AG10803 (cell line): ENCODE measurements around the gene SSBP1.
"Not testable (repeated sequence)": the region's sequence is repeated elsewhere in the genome, so short reads cannot be mapped to it uniquely, and the experiment has no call there.

Source experiments
- DNase-seq: peaks from one replicate; pipeline ENCODE4 v3.0.0; 2010; ENCODE audit warnings: low read depth
- H3K4me3 ChIP-seq: 2 replicates; pipeline ENCODE4 v1.5.1; 2011; ENCODE audit warnings: mild to moderate bottlenecking, low read length, control low read depth
- CTCF ChIP-seq: conservative IDR thresholded peaks from 2 replicates; pipeline ENCODE4 v1.5.1; 2011; ENCODE audit warnings: mild to moderate bottlenecking, low read length, control low read depth, inconsistent platforms

The SSBP1 gene, protein sequence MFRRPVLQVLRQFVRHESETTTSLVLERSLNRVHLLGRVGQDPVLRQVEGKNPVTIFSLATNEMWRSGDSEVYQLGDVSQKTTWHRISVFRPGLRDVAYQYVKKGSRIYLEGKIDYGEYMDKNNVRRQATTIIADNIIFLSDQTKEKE

DNA sequence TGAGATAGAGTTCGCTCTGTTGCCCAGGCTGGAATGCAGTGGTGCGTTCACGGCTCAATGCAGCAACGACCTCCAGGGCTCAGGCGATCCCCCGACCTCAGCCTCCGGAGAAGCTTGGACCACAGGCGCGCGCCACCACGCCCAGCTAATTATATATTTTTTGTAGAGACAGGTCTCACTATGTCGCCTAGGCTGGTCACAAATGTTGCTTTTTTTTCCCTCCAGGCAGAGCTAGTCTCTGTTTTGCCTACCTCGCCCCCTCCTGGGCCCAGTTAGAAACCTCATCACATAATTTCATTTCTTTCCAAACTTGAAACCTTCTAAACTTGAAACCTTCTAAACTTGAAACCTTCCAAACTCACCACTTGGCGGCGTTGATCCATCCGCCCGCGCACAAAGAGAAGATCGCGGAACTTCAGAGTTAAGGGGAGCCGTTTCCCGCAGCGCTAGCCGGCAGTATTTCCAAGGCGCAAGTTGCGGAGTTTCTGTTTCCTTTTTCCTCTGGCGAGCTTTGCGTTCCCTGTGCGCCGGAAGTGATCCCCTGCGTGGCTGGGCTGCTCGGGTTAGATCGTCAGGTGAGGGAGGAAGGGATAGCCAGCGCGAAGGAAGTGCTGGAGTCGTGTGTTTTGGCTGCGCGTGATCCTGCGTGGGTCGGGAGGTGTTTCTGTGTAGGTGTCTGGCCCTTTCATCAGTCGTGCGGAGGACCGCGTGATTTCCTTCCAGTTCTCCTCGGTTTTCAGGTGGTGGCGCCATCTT, at the start of gene SSBP1:
Gene SSBP1, plus strand, starts transcription at position 523 of the 756 bp plus-strand sequence. CDS start 809 bp downstream, outside the sequence.
- TF ChIP-seq CTCF, result peak; percentile 82
- DNase-seq, result peak; percentile 96
- peak within 1 kb of the TSS; percentile 95 for H3K4me3 ChIP-seq

DNA sequence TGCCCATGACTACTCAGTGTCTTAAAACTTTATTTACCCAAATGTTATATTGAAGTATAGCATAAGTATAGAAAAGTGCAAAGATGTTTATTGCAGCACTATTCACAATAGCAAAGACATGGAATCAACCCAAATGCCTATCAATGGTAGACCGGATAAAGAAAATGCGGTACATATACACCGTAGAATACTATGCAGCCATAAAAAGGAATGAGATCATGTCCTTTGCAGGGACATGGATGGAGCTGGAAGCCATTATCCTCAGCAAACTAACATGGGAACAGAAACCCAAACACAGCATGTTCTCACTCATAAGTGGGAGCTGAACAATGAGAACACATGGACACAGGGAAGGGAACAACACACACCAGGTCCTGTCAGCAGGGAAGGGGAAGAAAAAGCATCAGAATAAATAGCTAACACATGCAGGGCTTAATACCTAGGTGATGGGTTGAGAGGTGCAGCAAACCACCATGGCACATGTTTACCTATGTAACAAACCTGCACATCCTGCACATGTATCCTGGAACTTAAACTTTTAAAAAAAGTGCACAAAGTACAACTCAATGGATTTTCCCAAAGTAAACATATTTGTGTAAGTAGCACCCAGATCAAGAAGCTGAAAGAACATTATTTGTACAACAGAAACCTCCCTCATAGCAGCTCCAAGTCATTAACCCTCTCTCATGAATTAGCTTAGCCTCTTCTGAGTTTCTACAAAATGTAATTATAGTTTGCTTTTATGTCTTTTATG, 48.9 kb upstream of the SSBP1 start:
- not testable (repeated sequence) for DNase-seq, H3K4me3 ChIP-seq

DNA sequence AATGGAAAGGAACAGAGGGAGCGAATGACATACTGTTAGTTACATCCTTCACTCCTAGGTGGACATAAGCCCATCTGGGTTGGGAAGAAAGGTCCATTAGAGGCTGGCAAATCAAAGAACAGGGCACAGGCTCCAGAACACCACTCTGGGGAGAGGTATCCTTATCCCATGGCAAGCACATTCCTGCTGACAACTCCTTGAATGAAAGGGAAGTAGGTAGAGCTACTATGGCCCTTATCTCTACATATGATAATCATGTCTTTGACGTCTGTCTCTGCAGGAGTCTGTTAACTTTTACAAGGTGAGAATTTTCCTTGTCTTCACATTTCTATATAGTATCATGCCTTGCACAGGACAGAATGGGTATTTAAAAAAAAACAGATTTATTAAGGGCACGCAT, 46.6 kb upstream of the SSBP1 start:
- TF ChIP-seq CTCF, result no peak

GRCh38 chr7:141691961-141692360, 46.2 kb upstream of the SSBP1 start:
- TF ChIP-seq CTCF, result no peak
- H3K4me3 ChIP-seq, result no peak overlapping the region
- no peak for DNase-seq

More for the DNA sequence above, 46.6 kb upstream of the SSBP1 start:
- DNase-seq, result no peak
- H3K4me3 ChIP-seq, result no peak overlapping the region

DNA sequence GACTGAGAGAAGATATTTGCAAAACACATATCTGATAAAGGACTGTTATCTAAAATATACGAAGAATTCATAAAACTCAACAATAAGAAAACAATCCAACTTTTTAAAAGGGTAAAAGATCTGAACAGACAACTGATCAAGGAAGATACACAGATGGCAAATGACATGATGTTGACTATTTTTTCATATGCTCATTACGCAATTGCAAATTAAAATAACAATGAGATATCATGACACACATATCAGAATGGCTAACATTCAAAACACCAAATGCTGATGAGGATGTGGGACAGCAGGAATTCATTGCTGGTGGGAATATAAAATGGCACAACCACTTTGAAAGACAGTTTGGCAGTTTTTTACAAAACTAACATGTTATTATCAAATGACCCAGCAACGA, 45.1 kb upstream of the SSBP1 start:
- no peak for DNase-seq
- TF ChIP-seq CTCF, result no peak
- H3K4me3 ChIP-seq, result no peak overlapping the region

- no peak for DNase-seq
- TF ChIP-seq CTCF, result no peak
- H3K4me3 ChIP-seq, result no peak overlapping the region
Observed at GRCh38 chr7:141695803-141696289, 42.3 kb upstream of the SSBP1 start.

DNA sequence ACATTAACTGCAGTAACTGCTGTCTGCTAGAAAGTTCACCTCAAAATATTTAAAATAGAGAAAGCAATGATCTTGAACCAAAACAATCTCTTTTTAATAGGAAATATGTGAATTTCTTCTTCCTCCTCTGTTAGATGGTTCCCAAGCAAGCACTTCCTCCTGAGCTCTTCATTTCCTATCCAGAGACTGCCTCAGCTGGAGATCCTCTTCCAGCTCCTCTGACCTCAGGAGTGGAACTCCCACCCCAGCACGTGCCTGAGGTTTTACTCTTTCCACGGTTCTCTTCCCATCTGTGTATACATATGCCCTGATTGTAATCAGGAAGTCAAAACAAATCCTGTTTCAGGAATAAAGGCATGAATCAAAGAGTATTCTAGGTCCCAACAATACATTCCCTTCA, 41.8 kb upstream of the SSBP1 start:
- H3K4me3 ChIP-seq, result no peak overlapping the region
- no peak for DNase-seq
- no peak for TF ChIP-seq CTCF
